H1 (cell line): Measurements from ENCODE around the gene FAM193A. TPM values are rescaled to one million over a fixed set of nuclear protein-coding genes. Genes with fewer than 3 reads are reported as not detected.

Experiments
- CTCF ChIA-PET: fragments of 300-600 bp; sonication (Branson Sonifier 250); formaldehyde crosslinking; loops from one replicate; lab custom pipeline; 2021; ENCODE audit not compliant: partially characterized antibody; lab: Charles Lee
- POLR2A ChIA-PET: fragments of 300-600 bp; sonication (Branson Sonifier 250); formaldehyde crosslinking; loops from one replicate; lab custom pipeline; 2021; ENCODE audit warnings: inconsistent platforms; ENCODE audit not compliant: partially characterized antibody; lab: Charles Lee
- DNase-seq, 2 experiments: peaks; one replicate each; pipeline versions ENCODE4 v3.0.0 to v3.0.0-alpha.2; 2010 to 2022; ENCODE audit warnings: low spot score in 2 of 2, low read depth in 1 of 2, mixed read lengths in 1 of 2
- FAIRE-seq: peaks from 2 replicates; lab custom pipeline; 2011; peaks lifted over from hg19 to GRCh38; lab: Jason Lieb, UNC
- H2AFZ ChIP-seq: 2 replicates; pipeline ENCODE4 v1.8.1; 2012; ENCODE audit warnings: low read length, inconsistent platforms
- H2AK5ac ChIP-seq: 2 replicates; pipeline ENCODE4 v1.6.1; 2013; ENCODE audit warnings: low read depth, low read length
- H2BK120ac ChIP-seq: replicated peaks from 2 replicates; pipeline ENCODE3; 2013; ENCODE audit warnings: low read depth, low read length, inconsistent platforms
- H2BK12ac ChIP-seq: 2 replicates; pipeline ENCODE4 v1.6.1; 2013; ENCODE audit warnings: low read depth, low read length
- H2BK15ac ChIP-seq: 2 replicates; pipeline ENCODE4 v1.6.1; 2013; ENCODE audit warnings: low read length
- H2BK20ac ChIP-seq: 2 replicates; pipeline ENCODE4 v1.6.1; 2013; ENCODE audit warnings: low read length
- H2BK5ac ChIP-seq: 2 replicates; pipeline ENCODE4 v1.6.1; 2013; ENCODE audit warnings: low read depth, low read length
- H3K14ac ChIP-seq: 2 replicates; pipeline ENCODE4 v1.6.1; 2013; ENCODE audit warnings: inconsistent platforms; ENCODE audit not compliant: insufficient read length
- H3K18ac ChIP-seq: 2 replicates; pipeline ENCODE4 v1.6.1; 2013; ENCODE audit warnings: low read length; ENCODE audit errors: extremely low read depth
- H3K23ac ChIP-seq: 2 replicates; pipeline ENCODE4 v1.6.1; 2013; ENCODE audit warnings: inconsistent platforms; ENCODE audit not compliant: insufficient read length
- H3K23me2 ChIP-seq: 2 replicates; pipeline ENCODE4 v1.6.1; 2013; ENCODE audit warnings: low read depth, low read length
- H3K27ac ChIP-seq: 2 replicates; pipeline ENCODE4 v1.6.1; 2011; ENCODE audit warnings: low read depth, low read length, inconsistent platforms
- H3K27me3 ChIP-seq, 4 experiments: replicated peaks in 1 of 4; 1 replicate in 1 of 4; 2 replicates in 3 of 4; pipeline versions ENCODE4 v1.6.1 to v1.8.1; 2011 to 2013; ENCODE audit warnings: low read length in 3 of 4, mild to moderate bottlenecking in 3 of 4, inconsistent platforms in 2 of 4, mixed read lengths in 2 of 4, moderate library complexity in 1 of 4; ENCODE audit not compliant: control insufficient read depth in 3 of 4, insufficient read depth in 3 of 4; ENCODE audit errors: extremely low read depth in 1 of 4
- H3K36me3 ChIP-seq, 4 experiments: 2 replicates each; pipeline versions ENCODE4 v1.6.1 to v1.8.1; 2011 to 2013; ENCODE audit warnings: mild to moderate bottlenecking in 4 of 4, low read length in 3 of 4, moderate library complexity in 2 of 4, control low read depth in 1 of 4, inconsistent platforms in 1 of 4; ENCODE audit not compliant: insufficient read depth in 4 of 4, control insufficient read depth in 2 of 4
- H3K4ac ChIP-seq: replicated peaks from 2 replicates; pipeline ENCODE3; 2013; ENCODE audit warnings: low read length, low read depth, mixed read lengths, inconsistent platforms; ENCODE audit not compliant: insufficient read length
- H3K4me1 ChIP-seq, 4 experiments: replicated peaks in 1 of 4; 1 replicate in 1 of 4; 2 replicates in 3 of 4; pipeline versions ENCODE4 v1.6.1 to v1.8.1; 2011 to 2013; ENCODE audit warnings: low read length in 3 of 4, inconsistent platforms in 2 of 4, mixed read lengths in 1 of 4; ENCODE audit not compliant: insufficient read depth in 4 of 4, control insufficient read depth in 3 of 4
- H3K4me2 ChIP-seq, 2 experiments: 2 replicates each; pipeline versions ENCODE4 v1.6.1 to v1.8.1; 2011 to 2013; ENCODE audit warnings: low read depth in 2 of 2, low read length in 2 of 2, control low read depth in 1 of 2, inconsistent platforms in 1 of 2, mild to moderate bottlenecking in 1 of 2; ENCODE audit not compliant: insufficient read depth in 1 of 2
- H3K4me3 ChIP-seq, 4 experiments: fragments of 200-600, 300-600 bp in 1 of 4; sonication (generic), shearing (Covaris generic), sonication (Bioruptor Twin) in 1 of 4; 2 replicates each; pipeline versions ENCODE4 v1.5.1 to v1.8.1; 2011 to 2016; ENCODE audit warnings: low read length in 4 of 4, low read depth in 3 of 4, control low read depth in 2 of 4, inconsistent platforms in 2 of 4, mild to moderate bottlenecking in 2 of 4, mixed read lengths in 1 of 4, moderate library complexity in 1 of 4; ENCODE audit not compliant: insufficient read depth in 2 of 4; ENCODE audit errors: extremely low read depth in 1 of 4
- H3K56ac ChIP-seq: replicated peaks from 2 replicates; pipeline ENCODE3; 2013; ENCODE audit warnings: low read depth, mild to moderate bottlenecking, mixed read lengths, low read length, inconsistent platforms; ENCODE audit not compliant: insufficient read length
- H3K79me1 ChIP-seq: 2 replicates; pipeline ENCODE4 v1.6.1; 2013; ENCODE audit warnings: low read depth, low read length, control low read depth
- H3K79me2 ChIP-seq, 2 experiments: 2 replicates each; pipeline versions ENCODE4 v1.6.1 to v1.8.1; 2012 to 2013; ENCODE audit warnings: low read length in 2 of 2, mild to moderate bottlenecking in 2 of 2, inconsistent platforms in 1 of 2; ENCODE audit not compliant: insufficient read depth in 2 of 2, control insufficient read depth in 1 of 2
- H3K9ac ChIP-seq, 4 experiments: replicated peaks in 1 of 4; 1 replicate in 1 of 4; 2 replicates in 3 of 4; pipeline versions ENCODE4 v1.6.1 to v1.8.1; 2011 to 2013; ENCODE audit warnings: low read depth in 3 of 4, low read length in 3 of 4, control low read depth in 2 of 4, mild to moderate bottlenecking in 2 of 4, moderate library complexity in 2 of 4, inconsistent platforms in 1 of 4; ENCODE audit errors: extremely low read depth in 1 of 4
- H3K9me3 ChIP-seq, 2 experiments: 2 replicates each; pipeline versions ENCODE4 v1.6.1 to v1.8.1; 2012 to 2013; ENCODE audit warnings: mild to moderate bottlenecking in 2 of 2, moderate library complexity in 2 of 2, control low read depth in 1 of 2, inconsistent platforms in 1 of 2, low read depth in 1 of 2, low read length in 1 of 2, mixed read lengths in 1 of 2; ENCODE audit not compliant: insufficient read depth in 2 of 2
- H4K20me1 ChIP-seq, 2 experiments: replicated peaks in 1 of 2; 2 replicates each; pipeline versions ENCODE3 to v1.8.1; 2011 to 2013; ENCODE audit warnings: inconsistent platforms in 2 of 2, low read length in 2 of 2, mild to moderate bottlenecking in 1 of 2; ENCODE audit not compliant: insufficient read depth in 2 of 2, control insufficient read depth in 1 of 2
- H4K5ac ChIP-seq: 2 replicates; pipeline ENCODE4 v1.6.1; 2013; ENCODE audit warnings: low read length, low read depth, mixed read lengths, inconsistent platforms; ENCODE audit not compliant: insufficient read length
- H4K8ac ChIP-seq: 2 replicates; pipeline ENCODE4 v1.8.0; 2013; ENCODE audit warnings: mild to moderate bottlenecking, moderate library complexity, low read length, inconsistent platforms; ENCODE audit not compliant: insufficient read depth; ENCODE audit errors: extremely low read depth
- H4K91ac ChIP-seq: replicated peaks from 2 replicates; pipeline ENCODE3; 2013; ENCODE audit warnings: low read length, mixed read lengths, inconsistent platforms; ENCODE audit not compliant: insufficient read length
- BCL11A ChIP-seq, 2 experiments: IDR thresholded peaks; one replicate each; pipeline ENCODE4 v1.6.1; 2011; ENCODE audit warnings: low read depth in 2 of 2, low read length in 2 of 2, mild to moderate bottlenecking in 2 of 2
- BRCA1 ChIP-seq: IDR thresholded peaks from 2 replicates; pipeline ENCODE4 v1.6.1; 2012; ENCODE audit warnings: low read depth, low read length, improper control_type of control experiment
- CHD1 ChIP-seq: IDR thresholded peaks from 2 replicates; pipeline ENCODE4 v1.6.1; 2012; ENCODE audit warnings: low read depth, low read length, improper control_type of control experiment
- FOSL1 ChIP-seq: IDR thresholded peaks from 2 replicates; pipeline ENCODE4 v1.6.1; 2011; ENCODE audit warnings: mild to moderate bottlenecking, low read depth, low read length, moderate library complexity; ENCODE audit not compliant: insufficient read depth
- GTF2F1 ChIP-seq: IDR thresholded peaks from 2 replicates; pipeline ENCODE4 v1.6.1; 2012; ENCODE audit warnings: low read depth, low read length, improper control_type of control experiment, borderline replicate concordance
- JUND ChIP-seq: IDR thresholded peaks from 2 replicates; pipeline ENCODE4 v1.6.1; 2011; ENCODE audit warnings: mild to moderate bottlenecking, improper control_type of control experiment, low read length
- KDM5A ChIP-seq: fragments of 200-600 bp; IDR thresholded peaks from 2 replicates; pipeline ENCODE4 v1.7.1; 2012; ENCODE audit warnings: mild to moderate bottlenecking, low read length, inconsistent platforms, mixed read lengths
- NANOG ChIP-seq: IDR thresholded peaks from 2 replicates; pipeline ENCODE4 v1.6.1; 2011; ENCODE audit warnings: low read length, low read depth, mild to moderate bottlenecking, inconsistent platforms; ENCODE audit not compliant: insufficient read depth, poor library complexity, severe bottlenecking
- RAD21 ChIP-seq, 2 experiments: IDR thresholded peaks in 1 of 2; conservative IDR thresholded peaks in 1 of 2; 2 replicates each; pipeline ENCODE4 v1.6.1; 2011; ENCODE audit warnings: low read depth in 2 of 2, low read length in 2 of 2, improper control_type of control experiment in 1 of 2, inconsistent platforms in 1 of 2, mild to moderate bottlenecking in 1 of 2, moderate library complexity in 1 of 2
- RBBP5 ChIP-seq: IDR thresholded peaks from 2 replicates; pipeline ENCODE4 v1.7.1; 2012; ENCODE audit warnings: low read depth, mild to moderate bottlenecking, inconsistent platforms, low read length, moderate library complexity, borderline replicate concordance
- RXRA ChIP-seq: IDR thresholded peaks from 2 replicates; pipeline ENCODE4 v1.6.1; 2011; ENCODE audit warnings: low read depth, mild to moderate bottlenecking, low read length, moderate library complexity; ENCODE audit not compliant: insufficient read depth
- SP1 ChIP-seq: IDR thresholded peaks from 2 replicates; pipeline ENCODE4 v1.6.1; 2011; ENCODE audit warnings: low read depth, low read length
- TAF1 ChIP-seq: IDR thresholded peaks from 2 replicates; pipeline ENCODE4 v1.6.1; 2011; ENCODE audit warnings: mild to moderate bottlenecking, low read depth, low read length
- WGBS, 2 experiments: shearing (Covaris generic) in 1 of 2; methylation state at CpG; one replicate each; pipeline versions ENCODE4 v1.1.6 to v1.1.7; 2013 to 2015; ENCODE audit warnings: low lambda C conversion rate in 2 of 2, mixed read lengths in 2 of 2, inconsistent platforms in 1 of 2, low coverage in 1 of 2, missing lambda C conversion rate in 1 of 2; ENCODE audit not compliant: insufficient replicate concordance in 2 of 2, insufficient coverage in 1 of 2, insufficient read length in 1 of 2; ENCODE audit errors: extremely low coverage in 1 of 2, missing lambda C conversion rate in 1 of 2; 5-methylcytosine and 5-hydroxymethylcytosine counted together
- polyA plus RNA-seq, 7 experiments: library from polyadenylated mRNA; depleted of rRNA in 3 of 7; stranded (reverse) in 5 of 7; unstranded in 2 of 7; fragments of >200 nt in 5 of 7; fragments of 200-250 nt in 2 of 7; gene quantifications; 1 replicate in 5 of 7; 2 replicates in 1 of 7; 4 replicates in 1 of 7; pipeline versions ENCODE4 v1.2.1 to v1.2.3, GENCODE V29; 2011 to 2013; ENCODE audit warnings: missing spikeins in 2 of 7, mixed read lengths in 2 of 7
- total RNA-seq: library from RNA; stranded (reverse); fragmentation: NEBNext Ultra II Directional; extraction: Animal tissue kit (Norgen Biotek cat#: 25700); gene quantifications from 2 replicates; pipeline ENCODE4 v1.2.1, GENCODE V29; 2021

The FAM193A gene
- total and polyA plus RNA-seq, 2 of the 8 experiments (the other 6 are each of a cell fraction or from before 2014, with no cell fraction given) = 8.7 to 26.2 TPM

DNA sequence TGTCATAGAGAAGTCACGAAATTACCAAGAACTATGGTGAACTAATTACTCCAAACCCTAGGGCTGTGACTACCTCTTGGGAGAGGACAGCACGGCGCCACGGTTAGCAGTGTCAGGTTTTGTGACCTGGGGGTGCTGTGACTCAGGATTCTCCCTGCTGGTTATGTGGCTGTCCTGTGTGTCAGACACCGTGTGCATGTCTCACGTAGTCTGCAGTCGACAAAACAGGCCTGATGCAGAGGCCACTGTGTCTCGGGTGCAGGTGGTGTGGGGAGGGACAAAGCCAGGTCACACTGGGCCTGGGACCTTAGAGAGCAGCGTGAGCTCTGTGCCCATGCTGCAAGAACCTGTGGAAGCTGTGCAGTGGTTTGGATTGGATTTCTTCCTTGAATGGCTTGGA lies 185.6 kb downstream of the FAM193A start:
- peaks cover 0 to 4% of the 10 kb centered on the region in 2 experiments for H4K20me1 ChIP-seq
- H3K56ac ChIP-seq = no peak overlapping the region
- no peak overlapping the region for H3K9ac ChIP-seq
- no peak for TF ChIP-seq FOSL1
- no peak for TF ChIP-seq RXRA
- TF ChIP-seq JUND = no peak
- TF ChIP-seq CHD1 = no peak
- TF ChIP-seq GTF2F1 = no peak
- no peak for TF ChIP-seq SP1
- TF ChIP-seq BRCA1 = no peak
- no peak for TF ChIP-seq BCL11A (IDR thresholded peaks at IDR 0.05; ENCODE audit: low read depth in 2 of 2, low read length in 2 of 2)
- TF ChIP-seq TAF1 = no peak
- no peak for TF ChIP-seq KDM5A
- TF ChIP-seq RAD21 (IDR thresholded peaks at IDR 0.05 in 1 of 2, conservative IDR thresholded peaks at IDR 0.05 in 1 of 2; ENCODE audit: low read depth in 2 of 2, low read length in 2 of 2) = no peak
- no peak for TF ChIP-seq RBBP5
- no peak for TF ChIP-seq NANOG
- FAIRE-seq = no peak
- H3K4ac ChIP-seq = no peak overlapping the region
- POLR2A ChIA-PET = no interaction called here
- H2BK20ac ChIP-seq = no peak overlapping the region
- no peak overlapping the region for H2BK15ac ChIP-seq
- H3K23ac ChIP-seq = no peak overlapping the region
- H3K27ac ChIP-seq = no peak overlapping the region
- H4K8ac ChIP-seq = no peak overlapping the region
- H3K9me3 ChIP-seq = no peaks in the 10 kb centered on the region
- no peak overlapping the region for H3K18ac ChIP-seq
- H2BK5ac ChIP-seq = no peak overlapping the region; the same call in 1 of the 2 replicates
- H3K79me2 ChIP-seq = no peaks in the 10 kb centered on the region
- no peak overlapping the region for H3K4me2 ChIP-seq
- H3K36me3 ChIP-seq = peaks cover 0 to 33% (median 8%) of the 10 kb centered on the region in 4 experiments; a peak in 7 of 8 replicates
- no peak overlapping the region for H2AFZ ChIP-seq
- 85% methylated on average over 9 of the region's 9 CpGs; no CpG with 5 or more reads in 1 of the 2 experiments for WGBS, 2 experiments
- no peaks in the 10 kb centered on the region for H3K79me1 ChIP-seq
- no peaks in the 10 kb centered on the region for H3K4me1 ChIP-seq
- no peaks in the 10 kb centered on the region for H3K27me3 ChIP-seq
- no peak overlapping the region for H3K14ac ChIP-seq
- H2AK5ac ChIP-seq = no peak overlapping the region
- no peak overlapping the region for H3K4me3 ChIP-seq
- CTCF ChIA-PET = no interaction called here
- no peak overlapping the region for H4K5ac ChIP-seq
- DNase-seq = no peak
- no peak overlapping the region for H4K91ac ChIP-seq
- no peak overlapping the region for H2BK120ac ChIP-seq
- no peak overlapping the region for H2BK12ac ChIP-seq
- no peaks in the 10 kb centered on the region for H3K23me2 ChIP-seq
